NCI-H1417 treated with DMSO at 0.1 percent for 48 hours (cell line): ENCODE results near the gene TSHZ1.
"Not testable (repeated sequence)": the region's sequence is repeated elsewhere in the genome, so short reads cannot be mapped to it uniquely, and the experiment has no call there.

Experiments used
- DNase-seq: peaks from one replicate; lab custom pipeline; 2025; lab: John Stamatoyannopoulos, UW

The TSHZ1 gene

DNA sequence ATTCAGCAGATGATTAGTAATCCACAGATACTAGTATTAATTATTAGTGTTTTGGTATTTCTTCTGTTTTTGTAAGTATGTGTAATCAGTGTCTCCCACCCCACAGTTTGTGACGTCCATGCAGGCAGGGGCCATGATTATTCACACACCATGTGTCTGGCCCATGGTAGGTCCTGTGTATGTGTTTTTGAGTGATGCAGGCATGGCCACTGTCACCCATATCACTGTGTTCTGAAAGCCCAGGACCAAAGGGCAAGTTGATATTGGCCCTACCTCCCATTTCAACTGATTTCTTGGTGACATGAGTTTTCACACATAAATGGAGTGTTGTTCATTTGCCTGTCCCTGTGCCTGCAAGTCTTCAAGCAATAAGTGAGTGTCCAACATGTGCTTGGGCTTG lies 104.0 kb downstream of the TSHZ1 start:
- DNase-seq, result no peak

DNA sequence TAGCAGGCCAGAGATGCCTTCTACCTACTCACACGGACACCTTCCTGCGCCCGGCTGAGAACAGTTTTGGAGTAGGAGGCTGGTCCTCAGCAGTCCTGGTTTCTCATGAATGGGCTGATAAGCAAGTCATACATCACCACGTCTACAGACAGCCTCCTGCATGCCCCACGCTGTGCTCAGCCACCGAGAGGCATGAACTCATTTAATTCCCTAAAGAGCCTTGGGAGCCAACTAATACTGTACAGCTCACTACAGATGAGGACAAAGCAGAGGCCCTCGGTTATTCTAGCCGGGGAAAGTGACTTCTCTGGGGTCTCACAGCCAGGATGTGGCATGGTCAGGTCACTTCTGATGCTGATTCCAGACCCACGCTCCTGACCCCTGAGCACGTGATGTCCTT lies 105.6 kb downstream of the TSHZ1 start:
- no peak for DNase-seq

GRCh38 chr18:75316826-75317225 lies 106.2 kb downstream of the TSHZ1 start:
- no peak for DNase-seq

- no peak for DNase-seq
Observed at GRCh38 chr18:75317300-75317699, 106.7 kb downstream of the TSHZ1 start.

DNA sequence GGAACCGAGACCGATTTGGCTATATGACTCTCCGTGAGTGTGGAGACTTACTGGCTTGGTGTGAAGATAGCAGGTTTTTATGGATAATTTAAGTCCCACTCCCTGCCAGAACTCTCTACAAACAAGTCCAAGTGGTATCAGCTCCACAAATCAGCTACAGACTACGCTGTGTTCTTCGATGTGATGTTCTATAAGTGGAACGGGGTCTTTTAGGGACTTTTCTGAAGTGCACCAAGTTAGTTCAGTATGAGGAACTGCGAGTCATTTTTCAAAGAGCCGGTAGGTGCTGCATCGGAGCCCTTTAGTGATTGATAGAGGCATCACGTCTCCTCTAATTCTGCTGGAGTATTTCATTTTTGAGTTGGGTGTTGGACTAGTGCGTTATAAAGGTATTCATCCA lies 107.1 kb downstream of the TSHZ1 start:
- no peak for DNase-seq

DNA sequence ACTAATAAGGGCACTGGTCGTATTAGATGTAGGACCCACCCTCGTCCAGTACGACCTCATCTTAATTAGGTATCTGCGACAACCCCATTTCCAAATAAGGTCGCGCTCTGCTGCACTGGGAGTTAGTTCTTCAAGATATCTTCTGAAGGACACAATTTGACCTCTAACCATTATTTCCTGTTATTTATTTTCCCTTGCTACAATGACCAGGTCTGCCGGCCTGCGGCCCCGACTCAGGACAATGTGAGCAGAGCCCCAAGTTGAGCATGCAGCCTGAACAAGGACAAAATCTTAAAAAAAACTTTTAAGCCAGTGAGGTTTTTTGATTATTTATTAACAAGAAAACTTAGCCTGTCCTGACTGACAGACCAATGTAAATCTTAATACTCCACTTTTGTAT lies 109.3 kb downstream of the TSHZ1 start:
- no peak for DNase-seq

DNA sequence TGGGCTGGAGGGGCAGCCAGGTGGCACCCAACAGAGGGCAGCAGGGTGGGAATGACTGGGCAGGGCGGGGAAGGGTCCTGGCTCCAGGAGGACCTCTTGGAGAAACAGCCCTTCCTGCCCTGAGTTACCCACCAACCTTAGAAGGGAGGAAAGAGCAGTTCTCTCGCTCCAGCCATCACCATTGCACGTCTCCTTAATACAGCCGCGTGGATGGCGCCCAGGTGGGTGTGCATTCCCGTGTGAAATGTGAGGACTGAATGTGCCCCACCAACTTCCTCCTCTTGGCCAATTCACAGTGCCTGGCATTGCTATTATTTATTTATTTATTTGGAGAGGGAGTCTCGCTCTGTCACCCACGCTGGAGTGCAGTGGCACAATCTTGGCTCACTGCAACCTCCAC lies 109.9 kb downstream of the TSHZ1 start:
- no peak for DNase-seq

GRCh38 chr18:75321431-75321830 lies 110.8 kb downstream of the TSHZ1 start:
- no peak for DNase-seq

DNA sequence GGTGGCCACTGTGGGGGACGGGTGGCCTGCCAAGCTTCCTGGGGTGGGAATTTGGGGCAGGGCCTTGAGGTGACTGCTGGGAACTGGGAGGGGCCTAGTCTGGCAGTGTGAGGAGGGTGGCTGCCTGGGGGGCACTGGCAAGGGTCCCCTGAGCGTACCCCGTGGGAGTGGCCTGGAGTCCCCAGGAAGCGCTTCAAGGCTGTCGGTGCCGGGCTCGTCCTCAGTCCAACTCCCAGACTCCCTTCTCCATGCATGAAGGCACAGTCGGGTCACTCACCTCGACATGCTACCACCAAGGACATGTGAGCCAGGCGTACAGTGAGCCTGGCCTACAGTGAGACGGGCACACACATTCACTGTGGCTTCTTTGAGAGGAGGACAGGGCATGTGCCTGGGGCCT lies 111.6 kb downstream of the TSHZ1 start:
- DNase-seq, result no peak

DNA sequence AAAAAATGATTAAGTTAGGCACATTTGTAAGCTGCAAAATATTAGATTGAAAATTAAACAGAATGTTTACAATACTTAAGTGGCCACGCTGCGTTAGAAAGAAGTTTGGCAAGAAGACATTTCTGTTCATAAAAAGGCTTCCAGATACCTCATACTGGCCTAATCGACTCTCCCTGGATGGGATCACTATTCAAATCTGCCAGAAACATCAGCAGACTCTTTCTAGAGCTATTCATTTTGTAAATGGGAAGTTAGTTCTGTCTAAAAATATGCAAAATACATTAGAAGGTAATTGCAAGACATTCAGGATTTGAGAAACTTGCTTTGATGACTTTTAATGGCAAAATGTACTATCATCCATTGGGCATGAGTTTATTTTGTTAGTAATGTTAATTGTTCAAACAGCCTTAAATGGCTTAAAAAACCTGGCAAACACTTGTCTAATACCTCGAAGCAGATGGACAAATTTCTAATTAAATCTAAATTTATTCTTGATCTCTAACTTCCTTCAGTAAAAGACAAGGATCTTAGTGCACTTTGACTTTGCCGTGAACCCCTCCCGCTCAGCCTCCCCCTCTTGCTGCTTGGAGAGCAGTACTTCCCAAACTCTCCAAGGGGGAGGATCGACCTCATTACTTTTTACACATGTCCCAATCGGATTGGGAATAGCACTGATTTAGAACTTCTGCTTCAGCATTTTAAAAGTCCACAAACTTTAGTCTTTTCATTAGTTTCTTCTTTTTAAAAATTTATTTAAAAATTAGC lies 113.4 kb downstream of the TSHZ1 start:
- no peak for DNase-seq

DNA sequence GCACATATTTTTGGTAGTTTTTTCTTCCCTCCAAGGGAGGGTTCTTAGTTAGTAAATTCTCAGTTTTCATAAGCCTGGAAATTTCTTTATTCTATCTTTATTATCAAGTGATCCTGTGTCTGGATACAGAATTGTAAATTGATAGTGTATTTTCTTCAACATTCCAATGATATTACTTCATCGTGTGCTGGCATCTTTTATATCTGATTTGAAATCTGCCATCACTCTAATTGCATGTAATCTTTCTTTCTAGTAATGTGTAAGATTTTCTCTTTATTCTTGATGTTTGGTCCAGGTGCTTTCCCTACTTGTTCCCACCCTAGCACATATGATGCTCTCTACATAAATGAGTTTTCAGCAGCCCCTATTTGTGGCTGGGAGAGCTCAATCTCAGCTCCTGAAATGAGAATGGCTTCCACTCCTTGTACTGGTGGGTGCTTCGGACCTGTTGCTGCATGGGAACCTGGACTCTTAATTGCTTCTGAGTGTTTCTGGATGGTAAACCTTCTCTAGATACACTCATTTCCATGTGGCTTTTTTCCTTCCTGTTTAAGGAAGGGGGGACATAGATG lies 114.2 kb downstream of the TSHZ1 start:
- no peak for DNase-seq

- DNase-seq, result not testable (repeated sequence)
Observed at GRCh38 chr18:75329753-75330152, 119.2 kb downstream of the TSHZ1 start.

- no peak for DNase-seq
Observed at GRCh38 chr18:75330308-75330707, 119.7 kb downstream of the TSHZ1 start.

DNA sequence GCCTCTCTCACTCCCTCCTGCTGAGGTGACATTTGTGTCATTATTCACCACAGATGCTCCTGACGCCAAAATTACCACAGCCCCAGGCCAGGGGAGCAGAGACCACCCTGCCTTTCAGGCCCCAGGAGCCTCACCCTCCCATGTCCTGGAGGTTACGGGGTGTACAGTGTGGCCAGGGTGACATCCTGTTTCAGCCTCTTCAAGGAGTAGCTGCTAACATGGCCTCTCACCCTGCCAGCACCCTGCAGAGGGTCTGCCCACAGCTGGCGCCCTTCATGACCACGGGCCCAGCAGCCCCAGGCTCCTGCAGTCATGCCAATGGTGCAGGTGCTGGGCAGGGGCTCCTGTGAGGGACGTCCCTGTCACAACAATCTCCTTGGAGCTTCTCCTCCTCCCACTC lies 124.3 kb downstream of the TSHZ1 start:
- no peak for DNase-seq

GRCh38 chr18:75335511-75335910 lies 124.9 kb downstream of the TSHZ1 start:
- no peak for DNase-seq

GRCh38 chr18:75336767-75337166 lies 126.2 kb downstream of the TSHZ1 start:
- DNase-seq, result no peak

GRCh38 chr18:75337348-75337747 lies 126.8 kb downstream of the TSHZ1 start:
- no peak for DNase-seq

- no peak for DNase-seq
Observed at GRCh38 chr18:75338631-75339030, 128.0 kb downstream of the TSHZ1 start.
